Measurements from ENCODE around the gene HGS. TPM values are rescaled to one million over a fixed set of nuclear protein-coding genes. Genes with fewer than 3 reads are reported as not detected.

The HGS gene
- total RNA-seq, 1 donor from 2014 or later = 27.7 TPM

DNA sequence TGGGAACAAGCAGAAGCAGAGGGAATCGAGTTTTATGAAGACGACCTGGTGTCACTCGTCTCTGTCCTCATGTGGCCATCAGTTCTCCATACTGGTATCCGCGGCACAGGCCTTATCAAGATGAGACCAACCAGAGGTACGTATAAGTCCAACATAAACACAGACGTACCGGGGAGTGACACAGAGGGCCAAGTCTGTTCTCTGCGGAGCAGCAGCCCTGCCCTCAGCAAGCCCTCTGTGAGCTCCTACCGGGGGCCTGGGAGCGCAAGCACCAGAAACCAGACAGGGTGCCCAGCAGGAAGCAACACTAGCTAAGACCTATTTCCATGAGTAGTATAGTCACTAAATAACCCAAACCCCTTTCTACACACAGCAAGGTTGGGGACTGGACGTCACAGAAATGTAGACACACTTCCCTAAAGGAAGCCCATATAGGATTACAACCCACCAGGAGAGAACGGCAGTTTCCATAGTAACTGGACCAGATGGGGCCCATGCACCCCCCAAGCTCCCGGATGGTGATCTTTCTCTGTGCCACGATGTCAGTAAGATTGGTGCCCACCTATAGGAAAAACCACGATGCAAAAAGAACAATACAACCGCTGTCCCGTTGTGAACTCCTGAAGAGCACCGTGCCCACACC, 1.1 kb upstream of the HGS start:
- Histone ChIP-seq H3K36me3 (ENCODE audit: control insufficient read depth in 3 of 3, insufficient read depth in 3 of 3, low read length in 3 of 3) (peaks cover 19 to 24% (median 24%) of the 10 kb centered on the region in 3 donors), H3K27me3 (ENCODE audit: control insufficient read depth in 3 of 3, insufficient read depth in 3 of 3, low read length in 3 of 3) (no peaks in the 10 kb centered on the region), H3K9me3 (ENCODE audit: control insufficient read depth in 3 of 3, low read length in 3 of 3) (no peaks in the 10 kb centered on the region), H3K4me1 (ENCODE audit: control insufficient read depth in 3 of 3, insufficient read depth in 3 of 3, low read length in 3 of 3) (peaks cover 26 to 35% (median 29%) of the 10 kb centered on the region in 3 donors), H3K9ac (ENCODE audit: low read depth in 1 of 3, low read length in 3 of 3) (peak overlapping the region; percentile 90 to 94 (median 94)), H3K27ac (ENCODE audit: low read depth, low read length) (no peak overlapping the region), H3K4me3 (ENCODE audit: low read length in 3 of 3) (peak overlapping the region; percentile 83 to 92 (median 89))

DNA sequence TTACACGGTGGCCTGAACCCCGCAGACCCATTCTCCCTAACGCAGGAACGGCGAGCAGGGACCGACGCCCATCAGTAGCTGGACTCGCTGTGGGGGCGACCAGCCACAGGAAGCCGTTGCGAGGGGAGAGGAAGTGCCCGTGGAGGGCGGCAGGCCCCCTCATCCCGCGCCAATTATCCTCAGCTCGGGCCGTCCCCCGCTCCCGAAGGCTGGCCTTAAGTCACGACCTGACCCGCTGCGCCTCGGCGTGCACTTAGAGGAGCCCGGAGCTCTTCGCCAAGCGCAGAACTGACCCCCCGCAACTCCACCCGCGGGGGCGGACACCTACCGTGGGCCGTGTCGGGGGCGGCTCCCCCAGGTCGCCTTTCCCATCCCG, 615 bp upstream of the HGS start:
- Histone ChIP-seq H3K36me3 (ENCODE audit: control insufficient read depth in 3 of 3, insufficient read depth in 3 of 3, low read length in 3 of 3) (peaks cover 24 to 29% (median 26%) of the 10 kb centered on the region in 3 donors), H3K4me3 (ENCODE audit: low read length in 3 of 3) (peak overlapping the region; percentile 83 to 92 (median 89)), H3K4me1 (ENCODE audit: control insufficient read depth in 3 of 3, insufficient read depth in 3 of 3, low read length in 3 of 3) (peaks cover 26 to 35% (median 29%) of the 10 kb centered on the region in 3 donors), H3K9ac (ENCODE audit: low read depth in 1 of 3, low read length in 3 of 3) (peak overlapping the region; percentile 90 to 94 (median 94)), H3K9me3 (ENCODE audit: control insufficient read depth in 3 of 3, low read length in 3 of 3) (no peaks in the 10 kb centered on the region), H3K27me3 (ENCODE audit: control insufficient read depth in 3 of 3, insufficient read depth in 3 of 3, low read length in 3 of 3) (no peaks in the 10 kb centered on the region), H3K27ac (ENCODE audit: low read depth, low read length) (peak overlapping the region; percentile 60)

DNA sequence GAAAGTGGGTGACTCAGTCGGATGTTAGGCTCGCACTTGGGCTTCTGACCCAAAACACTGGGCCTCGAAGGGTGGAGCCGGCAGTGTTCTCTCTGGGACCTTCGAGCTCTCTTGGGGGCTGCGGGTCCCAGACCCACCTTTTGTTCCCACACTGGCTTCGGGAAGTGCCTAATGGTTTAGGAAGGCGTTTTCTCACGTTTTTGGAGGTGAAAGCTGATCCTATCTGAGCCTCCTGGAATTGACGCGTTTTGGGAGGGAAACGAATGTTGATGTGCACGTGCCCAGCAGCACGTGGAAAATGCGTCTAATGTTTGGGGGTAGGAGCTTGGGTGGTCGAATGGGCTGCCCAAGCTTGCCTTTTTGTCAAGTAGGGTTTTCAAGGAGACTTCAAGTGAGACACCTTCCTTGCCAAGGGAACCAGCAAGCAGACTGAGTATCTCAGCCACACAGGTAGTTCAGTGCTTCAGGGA, 666 bp downstream of the HGS start:
- Histone ChIP-seq H3K27me3 (ENCODE audit: control insufficient read depth in 3 of 3, insufficient read depth in 3 of 3, low read length in 3 of 3) (no peaks in the 10 kb centered on the region), H3K4me3 (ENCODE audit: low read length in 3 of 3) (peak overlapping the region; percentile 89 to 91 (median 89)), H3K9ac (ENCODE audit: low read depth in 1 of 3, low read length in 3 of 3) (peak overlapping the region; percentile 88 to 92 (median 89)), H3K4me1 (ENCODE audit: control insufficient read depth in 3 of 3, insufficient read depth in 3 of 3, low read length in 3 of 3) (peaks cover 26 to 35% (median 29%) of the 10 kb centered on the region in 3 donors), H3K9me3 (ENCODE audit: control insufficient read depth in 3 of 3, low read length in 3 of 3) (no peaks in the 10 kb centered on the region), H3K36me3 (ENCODE audit: control insufficient read depth in 3 of 3, insufficient read depth in 3 of 3, low read length in 3 of 3) (peaks cover 37 to 40% (median 39%) of the 10 kb centered on the region in 3 donors), H3K27ac (ENCODE audit: low read depth, low read length) (peak overlapping the region; percentile 64)

DNA sequence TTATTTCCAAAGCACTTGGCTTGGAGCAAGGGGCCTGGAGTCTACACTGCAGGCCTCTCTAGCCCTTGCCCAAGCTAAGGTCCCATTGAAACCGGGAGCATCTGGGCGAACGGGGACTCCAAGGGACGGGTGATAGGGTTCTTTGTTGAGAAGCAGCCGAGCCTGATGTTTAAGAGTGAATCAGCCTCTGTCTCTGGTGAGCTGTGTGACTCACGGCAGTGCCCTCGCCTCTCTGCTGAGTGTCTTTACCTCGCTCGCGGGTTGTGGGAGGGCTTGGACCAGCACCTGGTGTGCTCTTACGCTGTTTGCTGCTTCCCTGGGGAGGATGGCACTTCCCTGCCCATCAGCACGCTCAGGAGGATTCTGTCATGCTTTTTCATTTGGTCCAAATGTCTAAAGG, 1.3 kb downstream of the HGS start:
- H3K27me3 ChIP-seq (ENCODE audit: control insufficient read depth in 3 of 3, insufficient read depth in 3 of 3, low read length in 3 of 3) = no peaks in the 10 kb centered on the region
- H3K36me3 ChIP-seq (ENCODE audit: control insufficient read depth in 3 of 3, insufficient read depth in 3 of 3, low read length in 3 of 3) = peaks cover 43 to 44% (median 43%) of the 10 kb centered on the region in 3 donors
- no peaks in the 10 kb centered on the region for H3K9me3 ChIP-seq (ENCODE audit: control insufficient read depth in 3 of 3, low read length in 3 of 3)
- peak overlapping the region; percentile 88 to 92 (median 89) for H3K9ac ChIP-seq (ENCODE audit: low read depth in 1 of 3, low read length in 3 of 3)
- H3K27ac ChIP-seq (ENCODE audit: low read depth, low read length) = no peak overlapping the region
- H3K4me1 ChIP-seq (ENCODE audit: control insufficient read depth in 3 of 3, insufficient read depth in 3 of 3, low read length in 3 of 3) = peaks cover 26 to 35% (median 27%) of the 10 kb centered on the region in 3 donors
- H3K4me3 ChIP-seq (ENCODE audit: low read length in 3 of 3) = peak overlapping the region; percentile 89 to 91 (median 89)

DNA sequence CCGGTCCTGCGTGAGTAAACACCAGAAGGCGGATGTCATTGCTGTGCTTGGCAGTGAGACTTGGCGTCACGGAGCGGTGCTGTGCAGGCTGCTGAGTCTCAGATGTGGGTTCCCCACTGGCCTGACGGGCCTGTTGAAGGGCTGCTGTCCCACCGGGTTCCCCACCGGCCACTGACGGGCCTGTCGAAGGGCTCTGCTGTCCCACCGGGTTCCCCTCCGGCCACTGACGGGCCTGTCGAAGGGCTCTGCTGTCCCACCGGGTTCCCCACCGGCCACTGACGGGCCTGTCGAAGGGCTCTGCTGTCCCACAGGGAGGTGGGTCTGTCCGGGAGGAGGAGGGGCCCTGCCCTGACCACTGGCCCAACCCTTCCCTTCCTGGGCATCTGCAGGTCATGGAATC, 2.8 kb downstream of the HGS start:
- Histone ChIP-seq H3K36me3 (ENCODE audit: control insufficient read depth in 3 of 3, insufficient read depth in 3 of 3, low read length in 3 of 3) (peaks cover 52 to 54% (median 52%) of the 10 kb centered on the region in 3 donors), H3K27me3 (ENCODE audit: control insufficient read depth in 3 of 3, insufficient read depth in 3 of 3, low read length in 3 of 3) (no peaks in the 10 kb centered on the region), H3K4me3 (ENCODE audit: low read length in 3 of 3) (no peak overlapping the region), H3K27ac (ENCODE audit: low read depth, low read length) (no peak overlapping the region), H3K9me3 (ENCODE audit: control insufficient read depth in 3 of 3, low read length in 3 of 3) (no peaks in the 10 kb centered on the region), H3K9ac (ENCODE audit: low read depth in 1 of 3, low read length in 3 of 3) (no peak overlapping the region), H3K4me1 (ENCODE audit: control insufficient read depth in 3 of 3, insufficient read depth in 3 of 3, low read length in 3 of 3) (peaks cover 25 to 33% (median 26%) of the 10 kb centered on the region in 3 donors)

DNA sequence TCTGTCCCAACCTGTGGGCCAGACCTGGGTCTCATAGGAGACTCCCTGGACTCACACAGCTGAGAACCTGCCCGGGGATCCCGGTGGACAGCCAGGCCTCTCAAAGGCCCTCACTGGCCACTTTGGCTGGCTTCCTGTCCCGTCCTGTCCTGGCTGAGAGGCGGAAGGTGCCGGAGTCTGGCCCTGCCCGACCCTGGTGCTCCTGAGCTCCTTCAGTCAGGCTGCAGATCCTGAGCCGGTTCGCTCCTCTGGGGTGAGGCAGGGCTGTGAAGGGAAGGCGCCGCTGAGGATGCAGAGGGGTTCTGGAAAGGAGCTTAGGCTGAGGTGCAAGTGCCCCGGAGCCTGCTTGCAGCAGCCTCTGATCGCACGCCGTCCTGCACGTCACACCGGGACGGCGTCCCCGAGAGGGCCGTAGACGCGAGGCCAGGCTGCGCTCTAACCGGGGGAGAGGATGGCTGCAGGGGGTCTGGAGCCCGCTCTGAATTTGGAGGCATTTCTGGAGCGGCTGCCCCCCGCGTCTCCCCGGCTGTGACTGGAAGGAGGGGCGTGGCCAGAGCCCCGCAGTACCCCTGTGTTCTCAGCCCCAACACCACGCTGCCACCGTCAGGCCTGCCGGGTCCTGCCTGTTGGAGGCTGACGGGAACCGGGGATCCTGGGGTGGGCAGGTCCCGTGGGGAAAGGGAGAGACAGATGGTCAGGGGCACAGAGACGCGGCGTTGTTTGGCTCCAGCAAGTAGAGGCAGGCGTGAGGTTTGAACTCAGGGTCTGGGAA, 4.1 kb downstream of the HGS start:
- Histone ChIP-seq H3K4me1 (ENCODE audit: control insufficient read depth in 3 of 3, insufficient read depth in 3 of 3, low read length in 3 of 3) (peaks cover 16 to 22% (median 19%) of the 10 kb centered on the region in 3 donors), H3K9ac (ENCODE audit: low read depth in 1 of 3, low read length in 3 of 3) (no peak overlapping the region), H3K27me3 (ENCODE audit: control insufficient read depth in 3 of 3, insufficient read depth in 3 of 3, low read length in 3 of 3) (no peaks in the 10 kb centered on the region), H3K4me3 (ENCODE audit: low read length in 3 of 3) (no peak overlapping the region), H3K27ac (ENCODE audit: low read depth, low read length) (no peak overlapping the region), H3K36me3 (ENCODE audit: control insufficient read depth in 3 of 3, insufficient read depth in 3 of 3, low read length in 3 of 3) (peaks cover 61 to 62% (median 62%) of the 10 kb centered on the region in 3 donors), H3K9me3 (ENCODE audit: control insufficient read depth in 3 of 3, low read length in 3 of 3) (no peaks in the 10 kb centered on the region)

DNA sequence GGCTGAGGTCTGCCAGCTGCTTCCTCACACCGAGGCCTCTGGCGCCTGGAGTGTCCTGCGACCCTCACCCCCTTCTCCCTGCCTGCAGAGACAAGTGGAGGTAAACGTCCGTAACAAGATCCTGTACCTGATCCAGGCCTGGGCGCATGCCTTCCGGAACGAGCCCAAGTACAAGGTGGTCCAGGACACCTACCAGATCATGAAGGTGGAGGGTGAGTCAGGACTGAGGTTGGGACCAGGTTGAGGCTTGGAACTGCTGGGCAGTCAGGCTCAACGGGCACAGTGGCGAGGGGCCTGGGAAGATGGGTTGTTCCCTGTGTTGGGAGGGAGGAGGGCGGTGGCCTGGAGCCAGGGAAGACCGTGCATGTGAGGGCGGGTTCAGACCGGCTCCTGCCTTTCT, 4.8 kb downstream of the HGS start:
- Histone ChIP-seq H3K27me3 (ENCODE audit: control insufficient read depth in 3 of 3, insufficient read depth in 3 of 3, low read length in 3 of 3) (no peaks in the 10 kb centered on the region), H3K36me3 (ENCODE audit: control insufficient read depth in 3 of 3, insufficient read depth in 3 of 3, low read length in 3 of 3) (peaks cover 61 to 66% (median 66%) of the 10 kb centered on the region in 3 donors), H3K9ac (ENCODE audit: low read depth in 1 of 3, low read length in 3 of 3) (no peak overlapping the region), H3K27ac (ENCODE audit: low read depth, low read length) (no peak overlapping the region), H3K4me1 (ENCODE audit: control insufficient read depth in 3 of 3, insufficient read depth in 3 of 3, low read length in 3 of 3) (peaks cover 14 to 18% (median 16%) of the 10 kb centered on the region in 3 donors), H3K9me3 (ENCODE audit: control insufficient read depth in 3 of 3, low read length in 3 of 3) (no peaks in the 10 kb centered on the region), H3K4me3 (ENCODE audit: low read length in 3 of 3) (no peak overlapping the region)

DNA sequence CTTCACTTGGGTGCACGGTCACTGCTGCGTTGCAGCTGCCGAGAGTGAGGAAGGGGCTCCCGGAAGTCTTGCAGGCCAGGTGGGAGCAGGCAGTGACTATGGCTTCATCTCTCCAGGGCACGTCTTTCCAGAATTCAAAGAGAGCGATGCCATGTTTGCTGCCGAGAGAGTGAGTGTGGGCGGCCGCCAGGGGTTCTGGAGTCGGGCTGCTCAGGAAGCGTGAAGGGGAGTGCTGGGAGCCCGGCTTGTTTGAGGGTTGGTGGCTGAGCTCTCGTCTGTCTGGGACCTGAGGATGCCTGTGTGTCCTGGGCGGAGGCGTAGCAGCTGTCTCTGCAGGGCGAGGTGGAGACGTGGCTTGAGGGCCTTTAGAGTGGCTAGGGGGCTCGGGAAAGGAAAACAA, 6.3 kb downstream of the HGS start:
- Histone ChIP-seq H3K4me1 (ENCODE audit: control insufficient read depth in 3 of 3, insufficient read depth in 3 of 3, low read length in 3 of 3) (peaks cover 6 to 10% (median 8%) of the 10 kb centered on the region in 3 donors), H3K36me3 (ENCODE audit: control insufficient read depth in 3 of 3, insufficient read depth in 3 of 3, low read length in 3 of 3) (peaks cover 72 to 78% (median 77%) of the 10 kb centered on the region in 3 donors), H3K4me3 (ENCODE audit: low read length in 3 of 3) (no peak overlapping the region), H3K27ac (ENCODE audit: low read depth, low read length) (no peak overlapping the region), H3K27me3 (ENCODE audit: control insufficient read depth in 3 of 3, insufficient read depth in 3 of 3, low read length in 3 of 3) (no peaks in the 10 kb centered on the region), H3K9me3 (ENCODE audit: control insufficient read depth in 3 of 3, low read length in 3 of 3) (no peaks in the 10 kb centered on the region), H3K9ac (ENCODE audit: low read depth in 1 of 3, low read length in 3 of 3) (no peak overlapping the region)

DNA sequence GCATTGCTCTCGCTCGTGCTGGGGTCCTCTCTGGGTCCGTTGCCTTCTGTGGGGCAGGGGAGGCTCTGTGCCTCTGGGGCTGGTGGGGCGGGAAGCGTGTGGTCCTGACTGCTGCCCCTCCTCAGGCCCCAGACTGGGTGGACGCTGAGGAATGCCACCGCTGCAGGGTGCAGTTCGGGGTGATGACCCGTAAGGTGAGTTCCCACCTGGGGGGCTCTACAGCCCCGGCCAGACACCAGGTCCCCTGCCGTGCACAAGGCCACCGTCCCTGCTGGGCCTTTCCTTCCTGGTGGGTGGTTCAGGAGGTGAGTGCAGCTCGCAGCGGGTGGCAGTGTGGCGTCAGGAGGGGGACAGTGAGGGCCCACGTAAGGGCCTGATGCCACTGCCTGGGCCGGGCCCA, 6.7 kb downstream of the HGS start:
- peaks cover 76 to 81% (median 81%) of the 10 kb centered on the region in 3 donors for H3K36me3 ChIP-seq (ENCODE audit: control insufficient read depth in 3 of 3, insufficient read depth in 3 of 3, low read length in 3 of 3)
- H3K4me1 ChIP-seq (ENCODE audit: control insufficient read depth in 3 of 3, insufficient read depth in 3 of 3, low read length in 3 of 3) = peaks cover under 1 to 5% (median 3%) of the 10 kb centered on the region in 3 donors
- no peak overlapping the region for H3K4me3 ChIP-seq (ENCODE audit: low read length in 3 of 3)
- H3K27ac ChIP-seq (ENCODE audit: low read depth, low read length) = no peak overlapping the region
- no peaks in the 10 kb centered on the region for H3K9me3 ChIP-seq (ENCODE audit: control insufficient read depth in 3 of 3, low read length in 3 of 3)
- no peaks in the 10 kb centered on the region for H3K27me3 ChIP-seq (ENCODE audit: control insufficient read depth in 3 of 3, insufficient read depth in 3 of 3, low read length in 3 of 3)
- H3K9ac ChIP-seq (ENCODE audit: low read depth in 1 of 3, low read length in 3 of 3) = no peak overlapping the region

DNA sequence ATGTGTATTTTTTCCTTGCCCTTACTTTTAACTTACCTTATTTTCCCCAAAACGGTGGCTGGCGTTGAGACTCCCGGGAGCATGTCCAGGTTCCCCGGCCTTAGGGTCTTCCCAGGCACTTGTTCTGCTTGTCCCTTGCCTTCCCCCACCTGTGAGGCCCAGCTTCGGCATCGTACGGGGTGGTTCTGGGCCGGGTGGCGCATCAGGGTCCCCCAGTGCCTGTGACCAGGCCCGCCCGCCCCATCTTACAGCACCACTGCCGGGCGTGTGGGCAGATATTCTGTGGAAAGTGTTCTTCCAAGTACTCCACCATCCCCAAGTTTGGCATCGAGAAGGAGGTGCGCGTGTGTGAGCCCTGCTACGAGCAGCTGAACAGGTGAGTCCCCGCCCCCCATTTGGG, 7.4 kb downstream of the HGS start:
- peaks cover 75 to 83% (median 82%) of the 10 kb centered on the region in 3 donors for H3K36me3 ChIP-seq (ENCODE audit: control insufficient read depth in 3 of 3, insufficient read depth in 3 of 3, low read length in 3 of 3)
- H3K9ac ChIP-seq (ENCODE audit: low read depth in 1 of 3, low read length in 3 of 3) = no peak overlapping the region
- H3K27ac ChIP-seq (ENCODE audit: low read depth, low read length) = no peak overlapping the region
- H3K9me3 ChIP-seq (ENCODE audit: control insufficient read depth in 3 of 3, low read length in 3 of 3) = no peaks in the 10 kb centered on the region
- H3K4me3 ChIP-seq (ENCODE audit: low read length in 3 of 3) = no peak overlapping the region
- no peaks in the 10 kb centered on the region for H3K4me1 ChIP-seq (ENCODE audit: control insufficient read depth in 3 of 3, insufficient read depth in 3 of 3, low read length in 3 of 3)
- no peaks in the 10 kb centered on the region for H3K27me3 ChIP-seq (ENCODE audit: control insufficient read depth in 3 of 3, insufficient read depth in 3 of 3, low read length in 3 of 3)

Measured in skeletal muscle tissue (tissue), 4 donors.